ENCODE data around the gene AADAT.
"Not testable (repeated sequence)": the region's sequence is repeated elsewhere in the genome, so short reads cannot be mapped to it uniquely, and the experiment has no call there.

Gene AADAT

GRCh38 chr4:170089668-170090351 is at the start of gene AADAT:
Gene AADAT, minus strand, starts transcription at chr4:170089956. Its CDS starts 266 bp downstream, at chr4:170089690.
- peak; percentile 67 for DNase-seq

- peak; percentile 73 for DNase-seq
These were observed 48.9 kb upstream of the AADAT start for GRCh38 chr4:170138580-170139194.

- DNase-seq: no peak
These were observed 48.2 kb upstream of the AADAT start for GRCh38 chr4:170137927-170138326.

GRCh38 chr4:170137466-170137865 is 47.7 kb upstream of the AADAT start:
- DNase-seq: no peak

- no peak for DNase-seq
These were observed 45.1 kb upstream of the AADAT start for GRCh38 chr4:170134821-170135220.

DNA sequence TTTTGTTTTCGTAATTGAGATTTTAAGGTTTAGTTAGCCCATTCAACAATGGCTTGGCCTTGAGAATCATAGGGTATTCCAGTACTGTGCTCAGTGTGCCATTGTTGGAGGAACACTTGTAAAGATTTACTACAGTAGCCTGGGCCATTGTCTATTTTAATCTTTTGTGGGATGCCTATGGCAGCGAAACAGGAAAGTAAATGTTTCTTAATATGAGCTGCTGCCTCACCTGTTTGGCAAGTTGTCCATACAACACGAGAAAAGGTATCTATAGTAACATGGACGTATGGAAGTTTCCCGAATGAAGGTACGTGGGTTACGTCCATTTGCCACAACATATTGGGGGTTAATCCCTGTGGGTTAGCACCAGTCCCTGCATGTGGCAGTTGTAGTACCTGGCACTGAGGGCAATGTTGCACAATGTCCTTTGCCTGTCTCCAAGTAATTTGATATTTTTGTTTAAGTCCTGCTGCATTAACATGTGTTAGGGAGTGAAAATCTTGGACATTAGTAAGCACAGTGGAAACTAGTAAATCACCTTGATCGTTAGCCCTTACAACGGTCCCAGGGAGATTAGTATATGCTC is 38.6 kb upstream of the AADAT start:
- DNase-seq: no peak

DNA sequence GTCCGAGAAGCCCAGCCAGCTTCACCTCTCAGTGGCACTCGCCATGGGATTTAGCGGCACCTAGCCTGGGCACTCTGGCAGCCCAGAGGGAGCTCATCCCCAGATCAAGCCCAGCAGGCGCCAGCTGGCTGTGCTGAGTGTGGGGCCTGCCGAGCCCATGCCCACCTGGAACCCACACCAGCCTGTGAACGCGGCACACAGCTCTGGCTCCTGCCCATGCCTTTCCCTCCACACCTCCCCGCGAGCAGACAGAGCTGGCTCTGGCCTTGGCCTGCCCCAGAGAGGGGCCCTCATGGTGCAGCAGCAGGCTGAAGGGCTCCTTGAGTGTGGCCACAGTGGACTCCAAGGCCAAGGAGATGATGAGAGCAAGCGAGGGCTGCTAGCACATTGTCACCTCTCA is 38.0 kb upstream of the AADAT start:
- no peak for DNase-seq

GRCh38 chr4:170124406-170124805 is 34.6 kb upstream of the AADAT start:
- peak; percentile 82 for DNase-seq

- no peak for DNase-seq
These were observed 32.5 kb upstream of the AADAT start for GRCh38 chr4:170122252-170122651.

- DNase-seq: no peak
These were observed 24.9 kb upstream of the AADAT start for GRCh38 chr4:170114636-170115035.

DNA sequence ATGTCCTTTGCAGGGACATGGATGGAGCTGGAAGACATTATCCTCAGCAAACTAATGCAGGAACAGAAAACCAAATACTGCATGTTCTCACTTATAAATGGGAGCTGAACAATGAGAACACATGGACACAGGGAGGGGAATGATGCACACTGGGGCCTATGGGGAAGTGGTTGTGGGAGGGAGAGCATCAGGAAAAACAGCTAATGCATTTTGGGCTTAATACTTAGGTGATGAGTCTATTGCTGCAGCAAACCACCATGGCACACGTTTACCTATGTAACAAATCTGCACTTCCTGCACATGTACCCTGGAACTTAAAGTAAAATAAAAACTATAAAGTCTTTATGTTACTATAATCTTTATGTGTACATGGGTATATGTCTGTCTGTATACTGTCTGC is 24.4 kb upstream of the AADAT start:
- not testable (repeated sequence) for DNase-seq

GRCh38 chr4:170111546-170111945 is 21.8 kb upstream of the AADAT start:
- no peak for DNase-seq

DNA sequence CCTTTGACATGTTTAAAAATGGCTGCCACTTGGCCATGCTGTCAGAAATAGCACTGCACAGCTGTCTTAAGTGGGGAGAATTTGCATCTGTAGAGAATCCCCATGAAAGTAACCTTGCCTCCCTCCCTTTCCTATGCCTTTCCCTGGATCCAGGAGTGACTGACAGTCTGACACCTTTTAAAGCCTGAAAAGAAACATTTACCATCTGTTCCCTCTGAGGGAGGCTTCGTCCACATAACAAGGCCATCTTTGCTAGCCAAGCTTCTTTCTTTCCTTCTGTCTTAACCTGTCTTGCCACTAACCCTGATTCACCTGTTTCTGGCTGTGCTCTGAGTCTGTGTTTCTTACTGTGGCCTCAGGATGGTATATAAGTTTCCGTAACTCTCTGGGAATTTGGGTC is 21.3 kb upstream of the AADAT start:
- no peak for DNase-seq

- DNase-seq: no peak
These were observed 20.5 kb upstream of the AADAT start for GRCh38 chr4:170110285-170110672.

GRCh38 chr4:170109586-170110284 is 20.0 kb upstream of the AADAT start:
- DNase-seq: no peak

DNA sequence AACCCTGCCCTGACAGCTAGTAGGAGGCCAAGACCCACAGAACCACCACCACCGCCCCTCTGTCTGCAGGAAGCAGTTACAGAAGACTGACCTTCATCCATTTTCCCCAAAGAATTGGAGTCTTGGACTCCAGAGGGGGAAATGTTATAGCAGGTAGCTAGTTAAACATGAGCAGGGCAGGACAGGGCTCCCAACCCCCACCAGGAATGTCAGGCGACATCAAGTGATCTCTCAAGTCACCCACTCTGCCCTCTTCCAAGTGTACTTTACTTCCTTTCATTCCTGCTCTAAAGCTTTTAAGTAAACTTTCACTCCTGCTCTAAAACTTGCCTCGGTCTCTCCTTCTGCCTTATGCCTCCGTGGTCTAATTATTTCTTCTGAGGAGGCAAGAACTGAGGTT is 17.1 kb upstream of the AADAT start:
- no peak for DNase-seq

DNA sequence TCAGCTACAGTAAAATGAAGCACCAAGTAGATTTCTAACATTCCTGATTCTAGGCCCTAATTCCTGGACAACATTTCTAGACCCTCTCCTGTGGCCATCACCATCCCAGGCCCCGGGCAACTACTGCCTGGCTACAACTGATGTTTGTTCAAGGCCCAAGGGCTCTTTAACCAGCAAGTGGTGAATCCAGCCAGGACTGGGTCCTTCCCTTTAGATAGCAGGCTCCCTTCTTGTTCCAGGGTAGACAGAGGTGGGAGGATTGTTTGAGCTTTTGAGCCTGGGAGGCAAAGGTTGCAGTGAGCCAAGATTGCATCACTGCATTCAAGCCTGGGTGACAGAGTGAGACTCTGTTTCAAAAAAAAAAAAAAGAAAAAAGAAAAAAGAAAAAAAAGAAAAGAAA is 12.7 kb upstream of the AADAT start:
- no peak for DNase-seq

DNA sequence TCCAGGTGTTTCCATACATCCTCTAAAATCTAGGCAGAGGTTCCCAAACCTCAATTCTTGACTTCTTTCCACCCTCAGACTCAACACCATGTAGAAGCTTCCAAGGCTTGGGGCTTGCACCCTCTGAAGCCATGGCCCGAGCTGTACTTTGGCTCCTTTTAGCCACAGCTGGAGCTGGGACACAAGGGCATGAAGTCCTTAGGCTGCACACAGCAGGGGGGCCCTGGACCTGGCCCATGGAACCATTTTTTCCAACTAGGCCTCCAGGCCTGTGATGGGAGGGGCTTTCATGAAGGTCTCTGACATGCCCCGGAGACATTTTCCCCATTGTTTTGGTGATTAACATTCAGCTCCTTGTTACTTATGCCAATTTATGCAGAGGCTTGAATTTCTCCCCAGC is 8.4 kb upstream of the AADAT start:
- DNase-seq: not testable (repeated sequence)

- DNase-seq: no peak
These were observed 7.9 kb upstream of the AADAT start for GRCh38 chr4:170097681-170098080.

DNA sequence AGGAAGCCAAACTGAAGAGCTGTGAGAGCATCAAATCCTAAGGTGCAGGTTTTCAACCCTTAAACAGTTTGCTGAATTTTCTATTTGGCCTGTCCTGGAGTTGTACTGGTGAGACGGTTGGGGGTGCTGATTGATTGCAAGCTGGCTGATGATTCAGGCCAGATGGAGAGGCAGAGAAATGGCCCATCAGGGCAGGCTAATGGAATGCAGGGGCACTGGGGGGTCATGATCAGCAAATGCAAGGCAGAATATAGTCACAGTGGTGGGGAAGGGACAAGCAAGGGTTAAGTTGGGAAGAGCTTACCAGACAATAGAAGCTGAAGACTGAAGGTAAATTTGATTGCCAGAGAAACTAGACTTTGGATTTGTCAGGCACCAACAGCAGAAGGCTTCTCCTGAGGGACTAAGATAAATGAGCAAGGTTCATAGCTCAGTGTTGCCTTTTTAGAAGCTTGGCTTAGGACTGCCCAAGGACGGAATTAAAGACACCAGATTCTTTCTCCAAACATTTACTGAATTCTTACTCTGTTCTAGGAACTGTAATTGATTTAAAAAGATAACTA is 4.3 kb upstream of the AADAT start:
- DNase-seq: no peak

DNA sequence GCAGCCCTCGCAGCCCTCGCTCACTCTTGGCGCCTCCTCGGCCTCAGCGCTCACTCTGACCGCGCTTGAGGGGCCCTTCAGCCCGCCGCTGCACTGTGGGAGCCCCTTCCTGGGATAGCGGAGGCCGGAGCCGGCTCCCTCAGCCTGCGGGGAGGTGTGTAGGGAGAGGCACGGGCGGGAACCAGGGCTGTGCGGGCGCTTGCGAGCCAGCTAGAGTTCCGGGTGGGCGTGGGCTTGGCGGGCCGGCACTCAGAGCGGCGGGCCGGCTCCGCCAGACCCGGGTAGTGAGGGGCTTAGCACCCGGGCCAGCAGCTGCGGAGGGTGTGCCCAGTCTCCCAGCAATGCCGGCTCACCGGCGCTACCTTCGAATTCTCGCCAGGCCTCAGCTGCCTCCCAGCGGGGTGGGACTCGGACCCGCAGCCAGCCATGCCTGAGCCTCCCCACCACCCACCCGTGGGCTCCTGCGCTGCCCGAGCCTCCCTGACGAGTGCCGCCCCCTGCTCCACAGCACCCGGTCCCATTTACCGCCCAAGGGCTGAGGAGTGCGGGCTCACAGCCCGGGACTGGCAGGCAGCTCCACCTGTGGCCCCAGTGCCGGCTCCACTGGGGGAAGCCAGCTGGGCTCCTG is 1.4 kb upstream of the AADAT start:
- no peak for DNase-seq

DNA sequence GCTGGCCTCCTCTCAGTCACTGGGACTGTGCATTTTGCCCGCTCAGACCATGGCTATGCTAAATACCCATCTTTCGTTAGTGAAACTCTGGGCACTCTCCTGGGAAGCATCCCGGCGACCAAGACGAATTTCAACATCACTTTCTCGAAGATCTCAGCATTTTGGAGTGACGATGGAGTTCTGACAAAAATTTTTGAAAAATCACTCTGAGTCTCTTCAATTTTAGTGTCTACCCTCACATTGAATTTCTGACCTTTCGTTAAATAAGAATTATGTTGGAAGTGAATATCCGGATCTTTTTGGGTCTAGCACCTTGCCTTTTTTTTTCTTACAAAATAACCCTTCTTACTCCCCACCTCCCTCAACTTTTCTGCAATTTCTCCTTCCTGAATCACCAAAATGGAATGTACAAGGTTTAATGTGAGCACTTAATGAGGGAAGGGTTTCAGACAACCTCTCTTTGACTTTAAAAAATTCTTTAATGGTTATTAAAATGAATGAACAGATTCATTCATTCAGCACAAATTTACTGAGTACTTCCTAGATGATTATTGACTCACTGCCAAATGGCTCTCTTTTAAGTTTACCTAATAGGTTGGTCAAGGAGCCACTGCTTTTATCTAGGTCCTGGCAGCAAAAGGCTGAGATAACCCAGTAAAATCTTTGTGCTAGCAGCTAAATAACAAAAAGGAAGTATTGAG is 746 bp upstream of the AADAT start:
- DNase-seq: no peak
